Activated CD8-positive, alpha-beta memory T cell treated with anti-CD3 and anti-CD28 coated beads, Interleukin-2, amount 50 U/mL, for 24 hours (primary cell): ENCODE results near the gene ATP6V1C2.
"Not testable (repeated sequence)": the region's sequence is repeated elsewhere in the genome, so short reads cannot be mapped to it uniquely, and the experiment has no call there.

ENCODE experiments used
- DNase-seq: peaks from one replicate; pipeline ENCODE4 v3.0.0-alpha.2; 2020; ENCODE audit errors: extremely low read depth

ATP6V1C2 gene

GRCh38 chr2:10813163-10814138 is 92.0 kb downstream of the ATP6V1C2 start:
- DNase-seq: not testable (repeated sequence)

- no peak for DNase-seq
Measured at GRCh38 chr2:10814142-10814541, 92.7 kb downstream of the ATP6V1C2 start.

GRCh38 chr2:10814571-10815331 is 93.3 kb downstream of the ATP6V1C2 start:
- no peak for DNase-seq

GRCh38 chr2:10817413-10817812 is 96.0 kb downstream of the ATP6V1C2 start:
- no peak for DNase-seq

GRCh38 chr2:10818305-10818704 is 96.9 kb downstream of the ATP6V1C2 start:
- not testable (repeated sequence) for DNase-seq

- DNase-seq: no peak
Measured at GRCh38 chr2:10818984-10819383, 97.6 kb downstream of the ATP6V1C2 start.

- no peak for DNase-seq
Measured at GRCh38 chr2:10819714-10820314, 98.4 kb downstream of the ATP6V1C2 start.

- no peak for DNase-seq
Measured at GRCh38 chr2:10820562-10820961, 99.1 kb downstream of the ATP6V1C2 start.

- DNase-seq: no peak
Measured at GRCh38 chr2:10820978-10821695, 99.7 kb downstream of the ATP6V1C2 start.

- no peak for DNase-seq
Measured at GRCh38 chr2:10824191-10824590, 102.8 kb downstream of the ATP6V1C2 start.

GRCh38 chr2:10826026-10826425 is 104.6 kb downstream of the ATP6V1C2 start:
- no peak for DNase-seq

- no peak for DNase-seq
Measured at GRCh38 chr2:10826625-10827024, 105.2 kb downstream of the ATP6V1C2 start.

GRCh38 chr2:10828346-10828745 is 106.9 kb downstream of the ATP6V1C2 start:
- no peak for DNase-seq

GRCh38 chr2:10829299-10829698 is 107.9 kb downstream of the ATP6V1C2 start:
- DNase-seq: no peak

- DNase-seq: no peak
Measured at GRCh38 chr2:10830203-10830602, 108.8 kb downstream of the ATP6V1C2 start.

GRCh38 chr2:10830641-10831399 is 109.4 kb downstream of the ATP6V1C2 start:
- no peak for DNase-seq

GRCh38 chr2:10831400-10831985 is 110.1 kb downstream of the ATP6V1C2 start:
- no peak for DNase-seq

GRCh38 chr2:10832203-10832936 is 110.9 kb downstream of the ATP6V1C2 start:
- DNase-seq: peak; percentile 44

GRCh38 chr2:10833021-10833420 is 111.6 kb downstream of the ATP6V1C2 start:
- no peak for DNase-seq
